Measurements from ENCODE around the gene CCDC24. TPM values are rescaled to one million over a fixed set of nuclear protein-coding genes. Genes with fewer than 3 reads are reported as not detected.
A peak's percentile ranks its signal among the peaks of the same experiment; 100 is the strongest.

CCDC24 gene
- total RNA-seq, 2 experiments from 2014 or later, result 8.9 to 9.2 TPM

DNA sequence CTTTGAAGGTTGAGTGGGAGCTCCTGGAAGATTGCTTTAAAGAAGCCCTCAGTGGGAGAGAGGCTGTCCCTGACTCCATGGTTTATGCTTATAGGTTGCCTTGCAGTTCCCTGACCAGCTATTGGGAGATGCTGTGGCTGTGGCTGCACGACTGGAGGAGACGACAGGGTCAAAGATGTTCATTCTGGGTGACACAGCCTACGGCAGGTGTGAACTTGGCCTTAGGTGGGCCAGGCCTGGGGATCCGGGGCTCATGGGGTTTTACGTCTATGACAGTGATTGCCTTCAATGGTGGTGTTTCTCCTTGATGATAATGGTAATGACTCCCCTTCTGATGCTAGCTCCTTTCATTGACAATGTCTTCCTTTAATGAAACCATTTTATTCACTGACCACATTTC, 20.9 kb upstream of the CCDC24 start:
- ChIA-PET POLR2A (interaction anchor here (0.6 to 1.1 kb wide), 6 partner anchors 18 to 1690 kb away, joined by 3 to 4 read pairs (median 3); no protein-coding TSS in a partner anchor), CTCF (ENCODE audit: unreplicated experiment) (interaction anchor here (0.6 to 1.0 kb wide), 2 partner anchors 77 to 1027 kb away, joined by 3 read pairs; no protein-coding TSS in a partner anchor)
- TF ChIP-seq, protein P1, sequence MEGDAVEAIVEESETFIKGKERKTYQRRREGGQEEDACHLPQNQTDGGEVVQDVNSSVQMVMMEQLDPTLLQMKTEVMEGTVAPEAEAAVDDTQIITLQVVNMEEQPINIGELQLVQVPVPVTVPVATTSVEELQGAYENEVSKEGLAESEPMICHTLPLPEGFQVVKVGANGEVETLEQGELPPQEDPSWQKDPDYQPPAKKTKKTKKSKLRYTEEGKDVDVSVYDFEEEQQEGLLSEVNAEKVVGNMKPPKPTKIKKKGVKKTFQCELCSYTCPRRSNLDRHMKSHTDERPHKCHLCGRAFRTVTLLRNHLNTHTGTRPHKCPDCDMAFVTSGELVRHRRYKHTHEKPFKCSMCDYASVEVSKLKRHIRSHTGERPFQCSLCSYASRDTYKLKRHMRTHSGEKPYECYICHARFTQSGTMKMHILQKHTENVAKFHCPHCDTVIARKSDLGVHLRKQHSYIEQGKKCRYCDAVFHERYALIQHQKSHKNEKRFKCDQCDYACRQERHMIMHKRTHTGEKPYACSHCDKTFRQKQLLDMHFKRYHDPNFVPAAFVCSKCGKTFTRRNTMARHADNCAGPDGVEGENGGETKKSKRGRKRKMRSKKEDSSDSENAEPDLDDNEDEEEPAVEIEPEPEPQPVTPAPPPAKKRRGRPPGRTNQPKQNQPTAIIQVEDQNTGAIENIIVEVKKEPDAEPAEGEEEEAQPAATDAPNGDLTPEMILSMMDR (conservative IDR thresholded peaks at IDR 0.05; ENCODE audit: low read length), result no peak
- TF ChIP-seq EZH2phosphoT487 (IDR thresholded peaks at IDR 0.05; ENCODE audit: borderline replicate concordance, low read depth, low read length), result no peak
- H3K27ac ChIP-seq (ENCODE audit: low read depth, low read length, poor library complexity, severe bottlenecking), result no peak overlapping the region
- peaks cover 16% of the 10 kb centered on the region for H3K4me1 ChIP-seq (ENCODE audit: insufficient read depth, low read length, poor library complexity, severe bottlenecking)
- peak overlapping the region; percentile 98 for H3K4me2 ChIP-seq (ENCODE audit: low read length)
- no peaks in the 10 kb centered on the region for H4K20me1 ChIP-seq (ENCODE audit: insufficient read depth, low read length)
- H3K9me2 ChIP-seq (ENCODE audit: insufficient read depth, low read length), result no peaks in the 10 kb centered on the region
- DNase-seq (ENCODE audit: low spot score), result no peak
- H3K4me3 ChIP-seq (ENCODE audit: low read depth, low read length, poor library complexity, severe bottlenecking), result peak overlapping the region; percentile 89
- no TSS peak for BruUV-seq (replicated peaks)
- peaks cover 27% of the 10 kb centered on the region for H3K36me3 ChIP-seq (ENCODE audit: insufficient read depth, low read length)
- H3K79me2 ChIP-seq (ENCODE audit: insufficient read depth, low read depth, low read length), result peaks cover 10% of the 10 kb centered on the region; the same call in 1 of the 2 replicates
- H3K9me3 ChIP-seq (ENCODE audit: low read length), result no peaks in the 10 kb centered on the region
- peak overlapping the region; percentile 67; the same call in 1 of the 2 replicates for H2AFZ ChIP-seq (ENCODE audit: low read length)
- intact Hi-C loops (cut with micrococcal nuclease; ENCODE audit: unreplicated experiment), result no loop called here

DNA sequence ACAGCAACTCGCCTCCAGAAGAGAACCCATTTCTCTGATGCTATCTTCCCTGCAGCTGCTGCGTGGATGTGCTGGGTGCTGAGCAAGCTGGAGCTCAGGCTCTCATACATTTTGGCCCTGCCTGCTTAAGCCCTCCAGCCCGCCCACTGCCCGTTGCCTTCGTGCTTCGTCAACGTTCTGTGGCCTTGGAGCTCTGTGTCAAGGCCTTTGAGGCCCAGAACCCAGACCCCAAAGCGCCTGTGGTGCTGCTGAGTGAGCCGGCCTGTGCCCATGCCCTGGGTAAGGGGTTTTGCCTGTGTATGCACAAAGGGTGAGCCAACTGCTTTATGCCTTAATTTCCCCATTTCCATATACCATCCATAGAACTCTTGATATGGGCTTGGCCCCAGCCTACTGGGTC, 20.5 kb upstream of the CCDC24 start:
- intact Hi-C loops (cut with micrococcal nuclease; ENCODE audit: unreplicated experiment), result no loop called here
- H3K4me2 ChIP-seq (ENCODE audit: low read length), result peak overlapping the region; percentile 98
- H3K9me2 ChIP-seq (ENCODE audit: insufficient read depth, low read length), result no peaks in the 10 kb centered on the region
- peaks cover 10% of the 10 kb centered on the region; the same call in 1 of the 2 replicates for H3K79me2 ChIP-seq (ENCODE audit: insufficient read depth, low read depth, low read length)
- H3K4me1 ChIP-seq (ENCODE audit: insufficient read depth, low read length, poor library complexity, severe bottlenecking), result peaks cover 19% of the 10 kb centered on the region
- no peak overlapping the region for H2AFZ ChIP-seq (ENCODE audit: low read length)
- H3K27ac ChIP-seq (ENCODE audit: low read depth, low read length, poor library complexity, severe bottlenecking), result no peak overlapping the region
- H4K20me1 ChIP-seq (ENCODE audit: insufficient read depth, low read length), result 0 out of 2 replicates have a peak, but pooled peaks cover 3% of the 10 kb centered on the region
- BruUV-seq (replicated peaks), result no TSS peak
- no peak for DNase-seq (ENCODE audit: low spot score)
- H3K4me3 ChIP-seq (ENCODE audit: low read depth, low read length, poor library complexity, severe bottlenecking), result peak overlapping the region; percentile 89
- TF ChIP-seq, protein P1 (conservative IDR thresholded peaks at IDR 0.05; ENCODE audit: low read length), result no peak
- no peak for TF ChIP-seq EZH2phosphoT487 (IDR thresholded peaks at IDR 0.05; ENCODE audit: borderline replicate concordance, low read depth, low read length)
- CTCF ChIA-PET (ENCODE audit: unreplicated experiment), result no interaction called here
- peaks cover 27% of the 10 kb centered on the region for H3K36me3 ChIP-seq (ENCODE audit: insufficient read depth, low read length)
- POLR2A ChIA-PET, result interaction anchor here (0.6 to 1.1 kb wide), 4 partner anchors 17 to 1690 kb away, joined by 3 to 4 read pairs (median 4); no protein-coding TSS in a partner anchor
- H3K9me3 ChIP-seq (ENCODE audit: low read length), result no peaks in the 10 kb centered on the region

DNA sequence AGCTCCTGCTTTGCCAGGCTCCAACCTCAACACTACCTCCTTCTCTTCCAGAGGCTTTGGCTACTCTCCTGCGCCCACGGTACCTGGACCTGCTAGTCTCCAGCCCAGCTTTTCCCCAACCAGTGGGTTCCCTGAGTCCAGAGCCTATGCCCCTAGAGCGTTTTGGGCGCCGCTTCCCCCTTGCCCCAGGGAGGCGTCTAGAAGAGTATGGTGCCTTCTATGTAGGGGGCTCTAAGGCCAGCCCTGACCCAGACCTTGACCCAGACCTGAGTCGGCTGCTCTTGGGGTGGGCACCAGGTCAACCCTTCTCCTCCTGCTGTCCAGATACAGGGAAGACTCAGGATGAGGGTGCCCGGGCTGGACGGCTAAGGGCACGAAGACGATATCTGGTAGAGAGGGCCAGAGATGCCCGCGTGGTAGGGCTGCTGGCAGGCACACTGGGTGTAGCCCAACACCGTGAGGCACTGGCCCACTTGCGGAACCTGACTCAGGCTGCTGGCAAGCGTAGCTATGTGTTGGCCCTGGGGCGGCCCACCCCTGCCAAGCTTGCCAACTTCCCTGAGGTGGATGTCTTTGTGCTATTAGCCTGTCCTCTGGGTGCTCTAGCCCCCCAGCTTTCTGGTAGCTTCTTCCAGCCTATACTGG, 19.9 kb upstream of the CCDC24 start:
- no peak for DNase-seq (ENCODE audit: low spot score)
- Histone ChIP-seq H3K9me2 (ENCODE audit: insufficient read depth, low read length) (no peaks in the 10 kb centered on the region), H4K20me1 (ENCODE audit: insufficient read depth, low read length) (0 out of 2 replicates have a peak, but pooled peaks cover 9% of the 10 kb centered on the region), H3K27ac (ENCODE audit: low read depth, low read length, poor library complexity, severe bottlenecking) (no peak overlapping the region), H3K79me2 (ENCODE audit: insufficient read depth, low read depth, low read length) (peaks cover 10% of the 10 kb centered on the region; the same call in 1 of the 2 replicates), H3K9me3 (ENCODE audit: low read length) (no peaks in the 10 kb centered on the region), H3K4me3 (ENCODE audit: low read depth, low read length, poor library complexity, severe bottlenecking) (peak overlapping the region; percentile 89), H3K4me2 (ENCODE audit: low read length) (peak overlapping the region; percentile 98), H3K36me3 (ENCODE audit: insufficient read depth, low read length) (peaks cover 33% of the 10 kb centered on the region), H2AFZ (ENCODE audit: low read length) (no peak overlapping the region), H3K4me1 (ENCODE audit: insufficient read depth, low read length, poor library complexity, severe bottlenecking) (peaks cover 24% of the 10 kb centered on the region)
- CTCF ChIA-PET (ENCODE audit: unreplicated experiment), result no interaction called here
- intact Hi-C loops (cut with micrococcal nuclease; ENCODE audit: unreplicated experiment), result no loop called here
- no TSS peak for BruUV-seq (replicated peaks)
- no peak for TF ChIP-seq EZH2phosphoT487 (IDR thresholded peaks at IDR 0.05; ENCODE audit: borderline replicate concordance, low read depth, low read length)
- TF ChIP-seq, protein P1 (conservative IDR thresholded peaks at IDR 0.05; ENCODE audit: low read length), result no peak
- POLR2A ChIA-PET, result interaction anchor here (0.6 kb wide), 1 partner anchor 1689 kb away, joined by 3 read pairs; no protein-coding TSS in a partner anchor

All from OCI-LY7 (cell line).